ENCODE results near the gene TPM1. TPM values are rescaled to one million over a fixed set of nuclear protein-coding genes. Genes with fewer than 3 reads are reported as not detected.
A peak's percentile ranks its signal among the peaks of the same experiment; 100 is the strongest.

TPM1 gene
- total and polyA plus RNA-seq, 11 donors = 9,722 to 18,689 (median 13,651) TPM

- TF ChIP-seq CTCF (IDR thresholded peaks at IDR 0.05) (no peak), POLR2A (IDR thresholded peaks at IDR 0.05) (no peak)
- ATAC-seq (peak in 2 of 4 donors; percentile 33 to 65), DNase-seq (no peak)
- H3K36me3 ChIP-seq = no peaks in the 10 kb centered on the region
- H3K4me1 ChIP-seq = peaks cover 0 to 35% (median 12%) of the 10 kb centered on the region in 12 donors
- no peaks in the 10 kb centered on the region for H3K27me3 ChIP-seq
- no peak overlapping the region for H3K4me3 ChIP-seq
- intact Hi-C loops (cut with DNase I) = no loop called here
- WGBS, 4 donors = 45 to 59% (median 51%) methylated on average over 11 of the region's 11 CpGs
- H3K9me3 ChIP-seq = peaks cover 0 to 4% (median 0%) of the 10 kb centered on the region in 12 donors
- H3K27ac ChIP-seq = peak overlapping the region in 5 of 12 donors; percentile 9 to 35 (median 29)
Observed at GRCh38 chr15:63013052-63013808, 29.3 kb upstream of the TPM1 start.

- ATAC-seq (no peak), DNase-seq (no peak)
- WGBS, 4 donors = 83 to 88% (median 84%) methylated on average over 4 of the region's 4 CpGs
- Histone ChIP-seq H3K4me3 (no peak overlapping the region), H3K36me3 (no peaks in the 10 kb centered on the region), H3K27ac (no peak overlapping the region), H3K9me3 (peaks cover 0 to 4% (median 0%) of the 10 kb centered on the region in 12 donors), H3K27me3 (no peaks in the 10 kb centered on the region), H3K4me1 (peaks cover 0 to 35% (median 12%) of the 10 kb centered on the region in 12 donors)
- TF ChIP-seq CTCF (IDR thresholded peaks at IDR 0.05) (no peak), POLR2A (IDR thresholded peaks at IDR 0.05) (no peak)
- intact Hi-C loops (cut with DNase I) = no loop called here
Observed at GRCh38 chr15:63014578-63014977, 28.0 kb upstream of the TPM1 start.

GRCh38 chr15:63015618-63016017, 26.9 kb upstream of the TPM1 start:
- H3K4me1 ChIP-seq = peaks cover 0 to 35% (median 12%) of the 10 kb centered on the region in 12 donors
- peaks cover 0 to 4% (median 0%) of the 10 kb centered on the region in 12 donors for H3K9me3 ChIP-seq
- ATAC-seq (peak; percentile 53 to 84 (median 73)), DNase-seq (peak in 2 of 5 donors; percentile 48 to 50)
- H3K4me3 ChIP-seq = no peak overlapping the region
- H3K36me3 ChIP-seq = no peaks in the 10 kb centered on the region
- peak overlapping the region in 3 of 12 donors; percentile 35 to 42 (median 39) for H3K27ac ChIP-seq
- 12 to 47% (median 32%) methylated on average over 1 of the region's 1 CpG for WGBS, 4 donors
- no peak for TF ChIP-seq CTCF (IDR thresholded peaks at IDR 0.05)
- TF ChIP-seq POLR2A (IDR thresholded peaks at IDR 0.05) = no peak
- no peaks in the 10 kb centered on the region for H3K27me3 ChIP-seq
- intact Hi-C loops (cut with DNase I) = no loop called here

- ATAC-seq (no peak), DNase-seq (no peak)
- Histone ChIP-seq H3K36me3 (no peaks in the 10 kb centered on the region), H3K27ac (peak overlapping the region in 3 of 12 donors; percentile 35 to 42 (median 39)), H3K27me3 (no peaks in the 10 kb centered on the region), H3K4me3 (no peak overlapping the region), H3K9me3 (peaks cover 0 to 4% (median 0%) of the 10 kb centered on the region in 12 donors), H3K4me1 (peaks cover 0 to 35% (median 12%) of the 10 kb centered on the region in 12 donors)
- intact Hi-C loops (cut with DNase I) = no loop called here
- WGBS, 4 donors = 97 to 100% (median 97%) methylated on average over 2 of the region's 2 CpGs
- TF ChIP-seq CTCF (IDR thresholded peaks at IDR 0.05) (no peak), POLR2A (IDR thresholded peaks at IDR 0.05) (no peak)
Observed at GRCh38 chr15:63016234-63016633, 26.3 kb upstream of the TPM1 start.
